ENCODE data around the gene ZNF668. TPM values are rescaled to one million over a fixed set of nuclear protein-coding genes. Genes with fewer than 3 reads are reported as not detected.
"Not testable (repeated sequence)": the region's sequence is repeated elsewhere in the genome, so short reads cannot be mapped to it uniquely, and the experiment has no call there.

The ZNF668 gene
- total RNA-seq, 1 experiment from 2014 or later, result 7.0 TPM

DNA sequence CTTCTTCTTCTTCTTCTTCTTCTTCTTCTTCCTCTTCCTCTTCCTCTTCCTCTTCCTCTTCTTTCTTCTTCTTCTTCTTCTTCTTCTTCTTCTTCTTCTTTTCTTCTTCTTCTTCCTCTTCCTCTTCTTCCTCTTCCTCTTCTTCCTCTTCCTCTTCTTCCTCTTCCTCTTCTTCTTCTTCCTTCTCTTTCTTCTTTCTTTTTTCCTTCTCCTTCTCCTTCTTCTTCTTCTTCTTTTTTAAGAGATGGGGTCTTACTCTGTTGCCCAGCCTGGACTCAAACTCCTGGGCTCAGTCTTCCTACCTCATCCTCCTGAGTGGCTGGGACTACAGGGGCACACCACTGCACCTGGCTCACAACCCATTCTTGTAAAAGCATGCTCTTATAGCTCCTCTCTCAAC is 60.7 kb downstream of the ZNF668 start:
- not testable (repeated sequence) for DNase-seq (ENCODE audit: low spot score)

DNA sequence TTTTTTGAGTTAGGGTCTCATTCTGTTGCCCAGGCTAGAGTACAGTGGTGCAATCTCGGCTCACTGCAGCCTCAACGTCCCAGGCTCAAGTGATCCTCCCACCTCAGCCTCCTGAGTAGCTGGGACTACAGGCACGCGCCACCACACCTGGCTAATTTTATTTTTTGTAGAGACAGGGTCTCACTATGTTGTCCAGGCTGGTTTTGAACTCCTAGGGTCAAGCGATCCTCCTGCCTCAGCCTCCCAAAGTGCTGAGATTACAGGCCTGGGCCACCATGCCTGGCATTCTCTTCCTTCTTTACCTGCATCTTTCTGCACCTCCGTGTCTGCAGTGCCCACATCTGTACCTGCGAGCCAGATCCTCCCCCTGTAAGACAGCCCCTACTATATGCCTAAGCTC is 62.2 kb downstream of the ZNF668 start:
- not testable (repeated sequence) for DNase-seq (ENCODE audit: low spot score)

Other genes with a start within 250 kb of the ZNF668 start
- 22.7 and 25.9 TPM in 2 replicates for gene BCL7C, start 180.2 kb downstream of the ZNF668 start, total RNA-seq (2014; rRNA removed; shearing (Covaris generic))
- gene CTF1, start 177.6 kb downstream of the ZNF668 start, total RNA-seq (2014; rRNA removed; shearing (Covaris generic)), result not detected in 2 replicates
- gene FBXL19, start 150.7 kb downstream of the ZNF668 start, total RNA-seq (2014; rRNA removed; shearing (Covaris generic)), result 5.0 and 13.8 TPM in 2 replicates
- gene ORAI3, start 125.2 kb downstream of the ZNF668 start, total RNA-seq (2014; rRNA removed; shearing (Covaris generic)), result 30.5 and 43.8 TPM in 2 replicates
- 1.4 and 1.7 TPM in 2 replicates for gene SETD1A, start 116.5 kb downstream of the ZNF668 start, total RNA-seq (2014; rRNA removed; shearing (Covaris generic))
- 0.68 and 1.0 TPM in 2 replicates for gene HSD3B7, start 89.0 kb downstream of the ZNF668 start, total RNA-seq (2014; rRNA removed; shearing (Covaris generic))
- gene STX1B, start 63.6 kb downstream of the ZNF668 start, total RNA-seq (2014; rRNA removed; shearing (Covaris generic)), result 0.04 TPM in 1 of 2 replicates, not detected in the other
- gene STX4, start 40.7 kb downstream of the ZNF668 start, total RNA-seq (2014; rRNA removed; shearing (Covaris generic)), result 10.5 and 15.7 TPM in 2 replicates
- gene ZNF646, start 182 bp upstream of the ZNF668 start, total RNA-seq (2014; rRNA removed; shearing (Covaris generic)), result 6.4 and 6.9 TPM in 2 replicates
- 0.14 and 0.31 TPM in 2 replicates for gene PRSS53, start 14.7 kb upstream of the ZNF668 start, total RNA-seq (2014; rRNA removed; shearing (Covaris generic))
- gene VKORC1, start 20.6 kb upstream of the ZNF668 start, total RNA-seq (2014; rRNA removed; shearing (Covaris generic)), result 75.1 and 81.7 TPM in 2 replicates
- gene BCKDK, start 34.1 kb upstream of the ZNF668 start, total RNA-seq (2014; rRNA removed; shearing (Covaris generic)), result 32.7 and 38.6 TPM in 2 replicates
- gene KAT8, start 43.4 kb upstream of the ZNF668 start, total RNA-seq (2014; rRNA removed; shearing (Covaris generic)), result 37.9 and 40.8 TPM in 2 replicates
- 0.04 TPM in 1 of 2 replicates, not detected in the other for gene PRSS8, start 61.5 kb upstream of the ZNF668 start, total RNA-seq (2014; rRNA removed; shearing (Covaris generic))
- gene PRSS36, start 75.8 kb upstream of the ZNF668 start, total RNA-seq (2014; rRNA removed; shearing (Covaris generic)), result 0.12 TPM in 1 of 2 replicates, not detected in the other
- 21.5 and 25.8 TPM in 2 replicates for gene FUS, start 105.9 kb upstream of the ZNF668 start, total RNA-seq (2014; rRNA removed; shearing (Covaris generic))
- not detected in 2 replicates for gene PYCARD, start 128.5 kb upstream of the ZNF668 start, total RNA-seq (2014; rRNA removed; shearing (Covaris generic))
- gene TRIM72, start 139.9 kb upstream of the ZNF668 start, total RNA-seq (2014; rRNA removed; shearing (Covaris generic)), result not detected in 2 replicates
- not detected in 2 replicates for gene PYDC1, start 142.9 kb upstream of the ZNF668 start, total RNA-seq (2014; rRNA removed; shearing (Covaris generic))
- 0.02 TPM in 2 replicates for gene ITGAM, start 185.7 kb upstream of the ZNF668 start, total RNA-seq (2014; rRNA removed; shearing (Covaris generic))